Measurements from ENCODE around the gene AHSP.

Gene AHSP

DNA sequence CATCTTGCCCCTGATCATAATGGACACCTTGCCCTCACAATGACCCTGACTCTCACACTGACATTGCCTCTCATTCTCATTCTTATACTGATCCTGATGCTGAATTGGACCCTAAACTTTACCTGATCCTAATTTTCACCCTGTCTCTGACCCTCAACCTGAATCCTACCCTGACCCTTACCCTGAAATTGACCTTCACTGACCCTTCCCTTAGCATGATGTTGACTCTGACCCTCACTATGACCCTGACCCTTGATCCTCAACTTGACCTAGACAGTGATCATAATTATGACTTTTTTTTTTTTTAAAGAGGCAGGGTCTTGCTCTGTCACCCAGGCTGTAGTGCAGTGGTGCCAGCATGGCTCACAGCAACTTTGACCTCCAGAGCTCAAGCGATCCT is 3.4 kb downstream of the AHSP start:
- in situ Hi-C loops (cut with HindIII; ENCODE audit: low pct_ligation_motif_present, low sequenced_read_pairs): no loop called here
- no peaks in the 10 kb centered on the region for H3K36me3 ChIP-seq (replicated peaks)
- no peak overlapping the region for H3K27ac ChIP-seq
- TF ChIP-seq, protein P1, sequence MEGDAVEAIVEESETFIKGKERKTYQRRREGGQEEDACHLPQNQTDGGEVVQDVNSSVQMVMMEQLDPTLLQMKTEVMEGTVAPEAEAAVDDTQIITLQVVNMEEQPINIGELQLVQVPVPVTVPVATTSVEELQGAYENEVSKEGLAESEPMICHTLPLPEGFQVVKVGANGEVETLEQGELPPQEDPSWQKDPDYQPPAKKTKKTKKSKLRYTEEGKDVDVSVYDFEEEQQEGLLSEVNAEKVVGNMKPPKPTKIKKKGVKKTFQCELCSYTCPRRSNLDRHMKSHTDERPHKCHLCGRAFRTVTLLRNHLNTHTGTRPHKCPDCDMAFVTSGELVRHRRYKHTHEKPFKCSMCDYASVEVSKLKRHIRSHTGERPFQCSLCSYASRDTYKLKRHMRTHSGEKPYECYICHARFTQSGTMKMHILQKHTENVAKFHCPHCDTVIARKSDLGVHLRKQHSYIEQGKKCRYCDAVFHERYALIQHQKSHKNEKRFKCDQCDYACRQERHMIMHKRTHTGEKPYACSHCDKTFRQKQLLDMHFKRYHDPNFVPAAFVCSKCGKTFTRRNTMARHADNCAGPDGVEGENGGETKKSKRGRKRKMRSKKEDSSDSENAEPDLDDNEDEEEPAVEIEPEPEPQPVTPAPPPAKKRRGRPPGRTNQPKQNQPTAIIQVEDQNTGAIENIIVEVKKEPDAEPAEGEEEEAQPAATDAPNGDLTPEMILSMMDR (IDR thresholded peaks at IDR 0.05; ENCODE audit: low read depth, low read length, missing control alignments): no peak
- H3K4me3 ChIP-seq (ENCODE audit: low read depth, low read length): no peak overlapping the region
- DNase-seq: no peak
- peaks cover 17% of the 10 kb centered on the region for H3K27me3 ChIP-seq (replicated peaks)

DNA sequence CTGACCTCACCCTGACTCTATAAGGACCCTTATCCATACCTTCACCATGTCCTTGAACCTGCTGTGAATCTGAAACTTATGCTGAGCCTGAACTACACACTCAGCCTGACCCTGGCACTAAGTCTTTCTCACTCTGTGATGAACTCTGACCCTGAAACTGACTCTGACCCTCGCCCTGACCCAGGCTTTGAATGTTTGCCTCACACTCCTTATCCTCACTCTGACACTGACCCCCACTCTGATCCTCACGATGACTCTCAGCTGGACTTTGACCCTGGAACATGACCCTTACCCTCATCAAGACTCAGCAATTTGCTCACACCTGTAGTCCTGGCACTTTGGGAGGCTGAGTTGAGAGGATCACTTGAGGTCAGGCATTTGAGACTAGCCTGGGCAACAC is 4.4 kb downstream of the AHSP start:
- in situ Hi-C loops (cut with HindIII; ENCODE audit: low pct_ligation_motif_present, low sequenced_read_pairs): no loop called here
- no peak overlapping the region for H3K27ac ChIP-seq
- DNase-seq: no peak
- no peak overlapping the region for H3K4me3 ChIP-seq (ENCODE audit: low read depth, low read length)
- TF ChIP-seq, protein P1 (IDR thresholded peaks at IDR 0.05; ENCODE audit: low read depth, low read length, missing control alignments): no peak
- H3K36me3 ChIP-seq (replicated peaks): no peaks in the 10 kb centered on the region
- peaks cover 19% of the 10 kb centered on the region for H3K27me3 ChIP-seq (replicated peaks)

DNA sequence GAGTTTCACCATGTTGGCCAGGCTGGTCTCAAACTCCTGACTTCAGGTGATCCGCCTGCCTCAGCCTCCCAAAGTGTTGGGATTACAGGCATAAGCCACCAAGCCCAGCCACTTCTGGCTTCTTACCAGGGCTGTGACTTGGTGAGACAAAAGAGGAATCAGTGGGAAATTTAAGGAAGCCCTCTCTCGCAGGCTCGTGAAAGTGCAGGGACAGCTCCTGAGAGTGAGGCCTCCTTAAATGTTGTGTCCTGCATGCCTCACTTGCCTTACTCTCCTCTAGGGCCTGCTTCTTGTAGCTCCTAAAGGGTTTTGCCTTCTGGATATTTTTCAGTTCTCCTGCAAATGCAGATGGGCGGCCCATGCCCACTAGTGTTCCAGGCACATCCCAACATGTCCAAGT is 5.2 kb downstream of the AHSP start:
- H3K36me3 ChIP-seq (replicated peaks): no peaks in the 10 kb centered on the region
- H3K27me3 ChIP-seq (replicated peaks): peaks cover 21% of the 10 kb centered on the region
- DNase-seq: no peak
- TF ChIP-seq, protein P1 (IDR thresholded peaks at IDR 0.05; ENCODE audit: low read depth, low read length, missing control alignments): no peak
- H3K4me3 ChIP-seq (ENCODE audit: low read depth, low read length): no peak overlapping the region
- in situ Hi-C loops (cut with HindIII; ENCODE audit: low pct_ligation_motif_present, low sequenced_read_pairs): no loop called here
- H3K27ac ChIP-seq: no peak overlapping the region

DNA sequence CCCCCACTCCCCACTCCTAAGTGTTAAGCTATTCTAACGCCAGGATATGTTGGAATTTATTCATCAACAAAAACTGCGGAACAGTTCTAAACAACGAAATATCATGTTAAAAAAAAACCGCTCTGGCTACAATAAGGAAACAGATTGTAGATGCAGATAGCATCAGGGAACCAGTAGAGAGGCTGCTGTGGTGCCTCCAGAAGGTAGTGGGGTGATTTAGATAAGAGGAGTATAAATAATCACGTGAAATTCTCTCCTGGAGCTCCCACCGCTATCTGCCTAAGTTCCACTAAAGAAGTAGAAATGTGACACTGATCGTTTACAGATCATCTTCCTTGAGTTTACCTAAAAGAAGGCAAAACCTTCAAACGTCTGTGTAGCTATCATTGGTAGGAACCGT is 8.0 kb downstream of the AHSP start:
- Histone ChIP-seq H3K36me3 (replicated peaks) (no peaks in the 10 kb centered on the region), H3K27me3 (replicated peaks) (peaks cover 4% of the 10 kb centered on the region), H3K27ac (no peak overlapping the region), H3K4me3 (ENCODE audit: low read depth, low read length) (no peak overlapping the region)
- in situ Hi-C loops (cut with HindIII; ENCODE audit: low pct_ligation_motif_present, low sequenced_read_pairs): no loop called here
- TF ChIP-seq, protein P1 (IDR thresholded peaks at IDR 0.05; ENCODE audit: low read depth, low read length, missing control alignments): no peak
- DNase-seq: no peak

DNA sequence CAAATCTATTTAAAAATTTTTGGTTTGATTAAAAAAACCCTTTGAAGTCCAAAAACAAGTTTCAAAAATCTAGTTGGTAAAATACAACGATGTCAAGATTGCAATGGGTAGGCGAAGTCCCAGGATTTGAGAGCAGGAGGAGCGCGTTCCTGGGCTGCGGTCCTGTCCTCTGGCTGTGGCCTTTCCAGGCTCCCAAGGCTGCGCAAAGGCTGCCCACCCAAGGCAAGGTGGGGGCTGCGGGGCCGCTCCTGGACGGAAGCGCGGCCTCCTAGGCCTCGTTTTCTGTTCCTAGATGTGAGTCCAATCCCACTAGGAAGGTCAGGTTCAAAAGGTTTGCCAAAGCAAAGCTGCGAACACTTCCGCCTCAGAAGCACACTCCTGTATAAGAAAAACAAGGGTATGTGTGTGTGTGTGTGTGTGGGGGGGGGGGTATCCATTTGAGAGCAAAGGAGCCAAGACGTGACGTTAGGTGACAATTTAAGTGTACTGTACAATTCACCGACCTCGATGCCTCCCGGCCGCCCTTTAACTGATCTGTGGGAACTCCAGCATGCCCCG is 9.2 kb downstream of the AHSP start:
- Histone ChIP-seq H3K27ac (no peak overlapping the region), H3K36me3 (replicated peaks) (no peaks in the 10 kb centered on the region), H3K4me3 (ENCODE audit: low read depth, low read length) (no peak overlapping the region), H3K27me3 (replicated peaks) (peaks cover 4% of the 10 kb centered on the region)
- DNase-seq: no peak
- TF ChIP-seq, protein P1 (IDR thresholded peaks at IDR 0.05; ENCODE audit: low read depth, low read length, missing control alignments): no peak
- in situ Hi-C loops (cut with HindIII; ENCODE audit: low pct_ligation_motif_present, low sequenced_read_pairs): no loop called here

All from brain microvascular endothelial cell (primary cell).